HEK293 (cell line): ENCODE data around the gene TBC1D17.

ENCODE experiments used
- CTCF ChIA-PET: fragments of 350-600 bp; formaldehyde crosslinking; extraction: SDS; loops from one replicate; lab custom pipeline; 2021; ENCODE audit warnings: antibody characterized with exemption; lab: Yijun Ruan, JAX
- POLR2A ChIA-PET: fragments of 300-600 bp; formaldehyde crosslinking; extraction: SDS; loops from one replicate; lab custom pipeline; 2020; ENCODE audit warnings: antibody characterized with exemption, inconsistent platforms; lab: Yijun Ruan, JAX
- H3K27ac ChIP-seq: fragments of 200-500 bp; sonication (Bioruptor generic); 2 replicates; pipeline ENCODE4 v1.5.1; 2014; ENCODE audit warnings: low read depth, low read length, control low read depth, inconsistent platforms; ENCODE audit errors: extremely low read depth
- H3K36me3 ChIP-seq, 2 experiments: fragments of 200-500 bp in 1 of 2; sonication (Bioruptor generic) in 1 of 2; 1 replicate in 1 of 2; 2 replicates in 1 of 2; pipeline ENCODE4 v1.5.1; 2014 to 2017; ENCODE audit warnings: inconsistent platforms in 2 of 2, low read length in 2 of 2; ENCODE audit not compliant: control insufficient read depth in 2 of 2, insufficient read depth in 1 of 2
- H3K4me1 ChIP-seq: fragments of 200-500 bp; sonication (Bioruptor generic); 2 replicates; pipeline ENCODE4 v1.5.1; 2014; ENCODE audit warnings: mild to moderate bottlenecking, low read length, inconsistent platforms; ENCODE audit not compliant: control insufficient read depth, insufficient read depth
- H3K4me3 ChIP-seq: 2 replicates; pipeline ENCODE4 v1.5.1; 2011; ENCODE audit warnings: low read depth, mild to moderate bottlenecking, control low read depth, low read length, moderate library complexity
- H3K9me3 ChIP-seq: fragments of 200-500 bp; sonication (Bioruptor generic); 2 replicates; pipeline ENCODE4 v1.5.1; 2014; ENCODE audit warnings: low read depth, low read length, inconsistent platforms; ENCODE audit not compliant: control insufficient read depth, insufficient read depth
- BCL11B ChIP-seq: fragments of 450-650 bp; formaldehyde crosslinking; IDR thresholded peaks from 2 replicates; pipeline ENCODE4 v1.5.1; 2016; ENCODE audit warnings: low read depth, missing biosample characterization, missing genetic modification characterization
- GLIS2 ChIP-seq: fragments of 450-650 bp; formaldehyde crosslinking; IDR thresholded peaks from 2 replicates; pipeline ENCODE4 v1.5.1; 2016; ENCODE audit warnings: missing biosample characterization, missing genetic modification characterization
- KLF1 ChIP-seq: fragments of 450-650 bp; formaldehyde crosslinking; IDR thresholded peaks from 2 replicates; pipeline ENCODE4 v1.5.1; 2016; ENCODE audit warnings: missing biosample characterization, missing genetic modification characterization
- KLF7 ChIP-seq: fragments of 450-650 bp; formaldehyde crosslinking; IDR thresholded peaks from 2 replicates; pipeline ENCODE4 v1.5.1; 2016; ENCODE audit warnings: missing biosample characterization, missing genetic modification characterization, borderline replicate concordance
- KLF8 ChIP-seq: fragments of 450-650 bp; formaldehyde crosslinking; IDR thresholded peaks from 2 replicates; pipeline ENCODE4 v1.5.1; 2016; ENCODE audit warnings: missing biosample characterization, missing genetic modification characterization
- SP2 ChIP-seq: fragments of 450-650 bp; formaldehyde crosslinking; IDR thresholded peaks from 2 replicates; pipeline ENCODE4 v1.5.1; 2016; ENCODE audit warnings: missing biosample characterization, missing genetic modification characterization
- YY2 ChIP-seq: fragments of 450-650 bp; formaldehyde crosslinking; IDR thresholded peaks from 2 replicates; pipeline ENCODE4 v1.5.1; 2016; ENCODE audit warnings: missing biosample characterization, missing genetic modification characterization
- ZBTB17 ChIP-seq: fragments of 450-650 bp; formaldehyde crosslinking; IDR thresholded peaks from 2 replicates; pipeline ENCODE4 v1.5.1; 2016; ENCODE audit warnings: missing biosample characterization, missing genetic modification characterization
- ZNF324 ChIP-seq: fragments of 450-650 bp; formaldehyde crosslinking; IDR thresholded peaks from 2 replicates; pipeline ENCODE4 v1.5.1; 2016; ENCODE audit warnings: missing biosample characterization, missing genetic modification characterization
- ZNF585B ChIP-seq: fragments of 450-650 bp; formaldehyde crosslinking; IDR thresholded peaks from 2 replicates; pipeline ENCODE4 v1.5.1; 2016; ENCODE audit warnings: missing biosample characterization, missing genetic modification characterization
- ZNF600 ChIP-seq: fragments of 450-650 bp; formaldehyde crosslinking; IDR thresholded peaks from 2 replicates; pipeline ENCODE4 v1.5.1; 2016; ENCODE audit warnings: missing biosample characterization, missing genetic modification characterization
- ZSCAN30 ChIP-seq: fragments of 450-650 bp; IDR thresholded peaks from 2 replicates; pipeline ENCODE4 v1.5.1; 2018; ENCODE audit warnings: missing biosample characterization, mild to moderate bottlenecking, missing genetic modification characterization, moderate library complexity
- TF ChIP-seq, protein P1 (sequence below): fragments of 450-650 bp; formaldehyde crosslinking; IDR thresholded peaks from 2 replicates; pipeline ENCODE4 v1.5.1; 2016; ENCODE audit warnings: missing biosample characterization, missing genetic modification characterization
- TF ChIP-seq, protein P2 (sequence below): fragments of 450-650 bp; formaldehyde crosslinking; IDR thresholded peaks from 2 replicates; pipeline ENCODE4 v1.5.1; 2016; ENCODE audit warnings: missing biosample characterization, missing genetic modification characterization
- TF ChIP-seq, protein P3 (sequence below): sonication (generic); formaldehyde crosslinking; IDR thresholded peaks from 2 replicates; pipeline ENCODE4 v1.8.1; 2022; ENCODE audit warnings: mild to moderate bottlenecking, moderate library complexity, missing genetic modification reagents
- TF ChIP-seq, protein P4 (sequence below): fragments of 450-650 bp; formaldehyde crosslinking; IDR thresholded peaks from 2 replicates; pipeline ENCODE4 v1.5.1; 2016; ENCODE audit warnings: missing biosample characterization, missing genetic modification characterization

TBC1D17 gene

DNA sequence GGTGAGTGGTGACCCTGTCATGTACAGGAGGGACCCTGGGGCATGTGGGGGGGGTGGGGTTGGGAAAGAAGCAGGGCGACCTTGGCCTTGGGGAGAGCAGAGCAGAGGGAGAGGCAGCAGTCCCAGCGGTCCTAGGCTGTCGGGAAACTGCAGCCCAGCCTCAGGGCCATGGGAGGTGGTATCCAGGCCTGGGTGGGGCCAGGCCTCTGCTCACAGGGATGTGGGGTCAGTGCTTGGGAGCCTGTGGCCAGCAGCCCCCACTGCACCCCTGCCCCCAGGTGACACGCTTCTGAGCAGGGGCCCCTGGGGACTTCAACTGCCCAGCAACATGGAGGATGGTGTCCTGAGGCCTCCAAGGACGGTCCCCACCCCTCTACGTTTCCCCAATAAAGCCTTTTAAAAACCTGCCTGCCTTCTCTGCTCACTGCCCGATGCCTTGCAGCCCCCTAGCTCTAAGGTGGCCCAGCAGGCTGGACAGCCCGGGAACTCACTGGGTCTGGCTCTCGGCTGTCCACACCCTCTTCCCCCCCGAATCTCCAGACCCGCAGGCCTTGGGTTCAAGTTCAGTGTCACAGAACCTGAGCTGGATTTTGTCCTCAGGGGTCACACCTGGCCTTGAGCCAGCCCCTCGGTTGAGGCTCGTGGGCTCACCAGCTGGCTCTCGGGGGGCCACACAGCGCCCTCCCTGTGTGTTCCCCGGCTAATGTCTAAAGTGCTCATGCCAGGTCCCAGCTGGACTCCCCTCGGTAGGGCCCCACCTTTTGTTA, 17.0 kb upstream of the TBC1D17 start:
- POLR2A ChIA-PET: interaction anchor here (1.1 to 8.2 kb wide), 5 partner anchors 8 to 20 kb away, joined by 3 to 128 read pairs (median 5); partner anchors contain the start of genes AKT1S1, PTOV1 and TBC1D17
- TF ChIP-seq, protein P1, sequence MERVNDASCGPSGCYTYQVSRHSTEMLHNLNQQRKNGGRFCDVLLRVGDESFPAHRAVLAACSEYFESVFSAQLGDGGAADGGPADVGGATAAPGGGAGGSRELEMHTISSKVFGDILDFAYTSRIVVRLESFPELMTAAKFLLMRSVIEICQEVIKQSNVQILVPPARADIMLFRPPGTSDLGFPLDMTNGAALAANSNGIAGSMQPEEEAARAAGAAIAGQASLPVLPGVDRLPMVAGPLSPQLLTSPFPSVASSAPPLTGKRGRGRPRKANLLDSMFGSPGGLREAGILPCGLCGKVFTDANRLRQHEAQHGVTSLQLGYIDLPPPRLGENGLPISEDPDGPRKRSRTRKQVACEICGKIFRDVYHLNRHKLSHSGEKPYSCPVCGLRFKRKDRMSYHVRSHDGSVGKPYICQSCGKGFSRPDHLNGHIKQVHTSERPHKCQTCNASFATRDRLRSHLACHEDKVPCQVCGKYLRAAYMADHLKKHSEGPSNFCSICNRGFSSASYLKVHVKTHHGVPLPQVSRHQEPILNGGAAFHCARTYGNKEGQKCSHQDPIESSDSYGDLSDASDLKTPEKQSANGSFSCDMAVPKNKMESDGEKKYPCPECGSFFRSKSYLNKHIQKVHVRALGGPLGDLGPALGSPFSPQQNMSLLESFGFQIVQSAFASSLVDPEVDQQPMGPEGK: peak; percentile 42; the same call in 1 of the 2 replicates
- TF ChIP-seq, protein P2, sequence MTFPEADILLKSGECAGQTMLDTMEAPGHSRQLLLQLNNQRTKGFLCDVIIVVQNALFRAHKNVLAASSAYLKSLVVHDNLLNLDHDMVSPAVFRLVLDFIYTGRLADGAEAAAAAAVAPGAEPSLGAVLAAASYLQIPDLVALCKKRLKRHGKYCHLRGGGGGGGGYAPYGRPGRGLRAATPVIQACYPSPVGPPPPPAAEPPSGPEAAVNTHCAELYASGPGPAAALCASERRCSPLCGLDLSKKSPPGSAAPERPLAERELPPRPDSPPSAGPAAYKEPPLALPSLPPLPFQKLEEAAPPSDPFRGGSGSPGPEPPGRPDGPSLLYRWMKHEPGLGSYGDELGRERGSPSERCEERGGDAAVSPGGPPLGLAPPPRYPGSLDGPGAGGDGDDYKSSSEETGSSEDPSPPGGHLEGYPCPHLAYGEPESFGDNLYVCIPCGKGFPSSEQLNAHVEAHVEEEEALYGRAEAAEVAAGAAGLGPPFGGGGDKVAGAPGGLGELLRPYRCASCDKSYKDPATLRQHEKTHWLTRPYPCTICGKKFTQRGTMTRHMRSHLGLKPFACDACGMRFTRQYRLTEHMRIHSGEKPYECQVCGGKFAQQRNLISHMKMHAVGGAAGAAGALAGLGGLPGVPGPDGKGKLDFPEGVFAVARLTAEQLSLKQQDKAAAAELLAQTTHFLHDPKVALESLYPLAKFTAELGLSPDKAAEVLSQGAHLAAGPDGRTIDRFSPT (tag by site-specific recombination): no peak
- TF ChIP-seq GLIS2 (tag by site-specific recombination) (0 out of 2 replicates have a peak, but pooled peaks have one; percentile 28), ZSCAN30 (tag by site-specific recombination) (0 out of 2 replicates have a peak, but pooled peaks have one; percentile 8), BCL11B (peak; percentile 35; the same call in 1 of the 2 replicates)
- TF ChIP-seq, all 188 proteins: peak for 4
- no peaks in the 10 kb centered on the region for H3K9me3 ChIP-seq
- peaks cover 10% of the 10 kb centered on the region; the same call in 1 of the 2 replicates for H3K4me1 ChIP-seq
- H3K27ac ChIP-seq: peak overlapping the region; percentile 66
- peaks cover 21 to 90% of the 10 kb centered on the region in 2 experiments for H3K36me3 ChIP-seq
- CTCF ChIA-PET: no interaction called here
- H3K4me3 ChIP-seq: no peak overlapping the region

DNA sequence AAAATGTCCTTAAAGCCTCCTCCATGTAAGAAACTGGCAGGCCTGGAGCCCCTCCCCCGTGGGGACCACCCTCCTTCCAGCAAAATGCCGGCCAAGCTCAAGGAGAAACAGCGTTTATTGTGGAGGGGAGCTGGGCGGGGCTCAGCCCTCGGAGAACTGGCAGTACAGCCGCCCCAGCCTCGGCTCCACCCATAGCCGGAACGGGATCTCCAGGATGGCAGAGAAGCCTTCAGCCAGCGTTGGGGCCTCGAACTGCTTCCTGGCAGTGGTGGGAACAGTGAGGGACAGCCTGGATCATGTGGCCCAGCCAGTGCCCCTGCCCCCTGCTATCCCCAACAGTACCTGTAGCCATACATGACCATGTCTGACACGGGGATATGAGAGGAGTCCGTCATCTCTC, 16.4 kb upstream of the TBC1D17 start:
- no peaks in the 10 kb centered on the region for H3K9me3 ChIP-seq
- CTCF ChIA-PET: no interaction called here
- peak overlapping the region; percentile 66 for H3K27ac ChIP-seq
- POLR2A ChIA-PET: interaction anchor here (0.6 to 8.2 kb wide), 6 partner anchors 8 to 137 kb away, joined by 3 to 128 read pairs (median 4); partner anchors contain the start of genes AKT1S1, PTOV1 and TBC1D17
- peaks cover 21 to 85% of the 10 kb centered on the region in 2 experiments for H3K36me3 ChIP-seq
- peaks cover 16% of the 10 kb centered on the region for H3K4me1 ChIP-seq
- no peak overlapping the region for H3K4me3 ChIP-seq
- TF ChIP-seq KLF8 (tag by site-specific recombination) (peak; percentile 27; the same call in 1 of the 2 replicates), SP2 (tag by site-specific recombination) (peak; percentile 50), BCL11B (0 out of 2 replicates have a peak, but pooled peaks have one; percentile 2), ZNF585B (tag by site-specific recombination) (no peak), KLF1 (tag by site-specific recombination) (peak; percentile 76), YY2 (tag by site-specific recombination) (peak; percentile 35; the same call in 1 of the 2 replicates), ZNF600 (tag by site-specific recombination) (peak; percentile 78), ZNF324 (tag by site-specific recombination) (no peak), ZBTB17 (tag by site-specific recombination) (peak; percentile 55; the same call in 1 of the 2 replicates), KLF7 (tag by site-specific recombination) (0 out of 2 replicates have a peak, but pooled peaks have one; percentile 45)
- TF ChIP-seq, protein P3, sequence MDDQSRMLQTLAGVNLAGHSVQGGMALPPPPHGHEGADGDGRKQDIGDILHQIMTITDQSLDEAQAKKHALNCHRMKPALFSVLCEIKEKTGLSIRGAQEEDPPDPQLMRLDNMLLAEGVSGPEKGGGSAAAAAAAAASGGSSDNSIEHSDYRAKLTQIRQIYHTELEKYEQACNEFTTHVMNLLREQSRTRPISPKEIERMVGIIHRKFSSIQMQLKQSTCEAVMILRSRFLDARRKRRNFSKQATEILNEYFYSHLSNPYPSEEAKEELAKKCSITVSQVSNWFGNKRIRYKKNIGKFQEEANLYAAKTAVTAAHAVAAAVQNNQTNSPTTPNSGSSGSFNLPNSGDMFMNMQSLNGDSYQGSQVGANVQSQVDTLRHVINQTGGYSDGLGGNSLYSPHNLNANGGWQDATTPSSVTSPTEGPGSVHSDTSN (CRISPR knock-in tag): no peak
- TF ChIP-seq, protein P1: peak; percentile 37; the same call in 1 of the 2 replicates
- TF ChIP-seq, protein P4, sequence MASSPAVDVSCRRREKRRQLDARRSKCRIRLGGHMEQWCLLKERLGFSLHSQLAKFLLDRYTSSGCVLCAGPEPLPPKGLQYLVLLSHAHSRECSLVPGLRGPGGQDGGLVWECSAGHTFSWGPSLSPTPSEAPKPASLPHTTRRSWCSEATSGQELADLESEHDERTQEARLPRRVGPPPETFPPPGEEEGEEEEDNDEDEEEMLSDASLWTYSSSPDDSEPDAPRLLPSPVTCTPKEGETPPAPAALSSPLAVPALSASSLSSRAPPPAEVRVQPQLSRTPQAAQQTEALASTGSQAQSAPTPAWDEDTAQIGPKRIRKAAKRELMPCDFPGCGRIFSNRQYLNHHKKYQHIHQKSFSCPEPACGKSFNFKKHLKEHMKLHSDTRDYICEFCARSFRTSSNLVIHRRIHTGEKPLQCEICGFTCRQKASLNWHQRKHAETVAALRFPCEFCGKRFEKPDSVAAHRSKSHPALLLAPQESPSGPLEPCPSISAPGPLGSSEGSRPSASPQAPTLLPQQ (tag by site-specific recombination): 0 out of 2 replicates have a peak, but pooled peaks have one; percentile 16
